Measurements from ENCODE around the gene MAN2A1. TPM values are rescaled to one million over a fixed set of nuclear protein-coding genes. Genes with fewer than 3 reads are reported as not detected.

The MAN2A1 gene
- total RNA-seq, 1 experiment from 2014 or later = 21.8 TPM

DNA sequence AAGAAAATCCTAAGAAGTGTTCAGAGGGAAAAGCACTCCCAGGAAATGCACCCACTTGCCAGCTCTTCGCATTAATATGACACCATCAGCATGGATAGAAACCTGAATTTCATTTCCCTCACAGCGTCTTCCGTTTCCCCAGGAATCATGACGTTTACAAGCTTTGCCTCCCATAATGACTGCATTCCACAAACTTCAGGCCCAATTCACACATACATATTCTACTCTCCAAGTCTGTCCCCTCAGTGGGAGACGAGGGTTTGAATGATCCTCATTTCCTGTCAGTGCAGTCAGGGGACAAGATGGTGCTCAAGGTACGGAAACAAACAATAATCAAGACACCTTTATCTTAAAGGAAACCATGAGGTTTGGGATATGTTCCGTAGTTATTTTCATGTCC lies 44.9 kb upstream of the MAN2A1 start:
- no peak overlapping the region for H3K27ac ChIP-seq (ENCODE audit: low read length)
- DNase-seq (no peak), ATAC-seq (no peak)
- H3K79me2 ChIP-seq (ENCODE audit: low read length) = no peaks in the 10 kb centered on the region
- H2AFZ ChIP-seq (ENCODE audit: low read length) = no peak overlapping the region
- POLR2A ChIA-PET (ENCODE audit: unreplicated experiment) = no interaction called here
- intact Hi-C loops (cut with micrococcal nuclease) = no loop called here
- no peaks in the 10 kb centered on the region for H3F3A ChIP-seq (ENCODE audit: low read length, unreplicated experiment)
- H3K9me3 ChIP-seq (ENCODE audit: low read length) = no peaks in the 10 kb centered on the region
- no peaks in the 10 kb centered on the region for H3K9me2 ChIP-seq (replicated peaks; ENCODE audit: low read length)
- no peak overlapping the region for H3K9ac ChIP-seq (ENCODE audit: low read length)
- no TSS peak for BruUV-seq (replicated peaks)
- CTCF ChIA-PET = no interaction called here
- no peaks in the 10 kb centered on the region for H3K36me3 ChIP-seq (ENCODE audit: low read depth, low read length)
- TF ChIP-seq, protein P1, sequence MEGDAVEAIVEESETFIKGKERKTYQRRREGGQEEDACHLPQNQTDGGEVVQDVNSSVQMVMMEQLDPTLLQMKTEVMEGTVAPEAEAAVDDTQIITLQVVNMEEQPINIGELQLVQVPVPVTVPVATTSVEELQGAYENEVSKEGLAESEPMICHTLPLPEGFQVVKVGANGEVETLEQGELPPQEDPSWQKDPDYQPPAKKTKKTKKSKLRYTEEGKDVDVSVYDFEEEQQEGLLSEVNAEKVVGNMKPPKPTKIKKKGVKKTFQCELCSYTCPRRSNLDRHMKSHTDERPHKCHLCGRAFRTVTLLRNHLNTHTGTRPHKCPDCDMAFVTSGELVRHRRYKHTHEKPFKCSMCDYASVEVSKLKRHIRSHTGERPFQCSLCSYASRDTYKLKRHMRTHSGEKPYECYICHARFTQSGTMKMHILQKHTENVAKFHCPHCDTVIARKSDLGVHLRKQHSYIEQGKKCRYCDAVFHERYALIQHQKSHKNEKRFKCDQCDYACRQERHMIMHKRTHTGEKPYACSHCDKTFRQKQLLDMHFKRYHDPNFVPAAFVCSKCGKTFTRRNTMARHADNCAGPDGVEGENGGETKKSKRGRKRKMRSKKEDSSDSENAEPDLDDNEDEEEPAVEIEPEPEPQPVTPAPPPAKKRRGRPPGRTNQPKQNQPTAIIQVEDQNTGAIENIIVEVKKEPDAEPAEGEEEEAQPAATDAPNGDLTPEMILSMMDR (conservative IDR thresholded peaks at IDR 0.05; ENCODE audit: low read depth, low read length) = no peak
- H3K4me2 ChIP-seq (ENCODE audit: low read length) = no peak overlapping the region
- no peaks in the 10 kb centered on the region for H4K20me1 ChIP-seq (ENCODE audit: low read length)
- no peak overlapping the region for H3K4me3 ChIP-seq (ENCODE audit: low read length)
- H3K27me3 ChIP-seq (ENCODE audit: low read length) = no peaks in the 10 kb centered on the region
- H3K4me1 ChIP-seq (ENCODE audit: insufficient read depth, low read length) = no peaks in the 10 kb centered on the region

DNA sequence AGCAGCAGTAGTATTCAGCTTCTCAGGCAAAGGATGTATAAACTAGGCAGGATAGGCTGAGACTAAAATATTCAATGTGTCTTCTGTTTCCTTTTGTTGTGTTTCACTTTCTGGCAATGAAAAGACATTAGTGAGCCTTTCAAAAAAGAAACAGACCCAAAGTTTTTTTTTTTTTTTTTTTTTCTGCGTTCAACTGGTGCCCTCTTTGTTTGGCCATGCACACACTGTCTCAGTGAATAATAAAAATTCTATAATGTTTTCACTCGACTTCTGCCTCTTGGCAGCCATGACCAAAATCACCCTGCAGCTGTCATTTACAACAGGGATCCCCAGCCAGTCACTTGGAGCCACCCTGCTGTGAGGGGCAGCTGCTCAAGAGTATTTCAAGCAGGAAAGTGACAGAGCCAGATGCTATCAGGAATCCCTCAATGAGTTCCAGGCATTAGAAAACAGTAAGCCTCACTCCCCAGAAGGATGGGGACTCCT lies 44.0 kb upstream of the MAN2A1 start:
- ChIA-PET POLR2A (ENCODE audit: unreplicated experiment) (no interaction called here), CTCF (no interaction called here)

DNA sequence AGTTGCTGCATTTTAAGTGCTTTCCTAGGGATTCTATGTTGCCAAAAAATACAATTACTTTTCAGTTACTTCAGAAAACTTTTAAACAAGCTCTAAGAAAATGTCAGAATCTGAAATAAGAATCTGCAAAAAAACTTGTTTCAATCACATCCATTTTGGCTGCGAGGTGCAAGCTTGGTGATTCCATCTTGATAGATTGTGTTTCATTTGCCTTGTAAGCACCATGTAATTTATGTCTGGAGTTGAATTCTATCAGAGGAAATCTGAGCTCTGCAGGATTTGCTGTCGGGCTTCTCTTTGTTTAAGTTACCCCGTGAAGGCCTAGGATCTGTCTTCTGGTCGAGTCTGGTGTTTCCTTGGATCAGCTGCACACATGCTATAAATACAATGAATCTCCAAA lies 40.4 kb upstream of the MAN2A1 start:
- no peaks in the 10 kb centered on the region for H3K9me2 ChIP-seq (replicated peaks; ENCODE audit: low read length)
- DNase-seq (no peak), ATAC-seq (no peak)
- no peaks in the 10 kb centered on the region for H3K79me2 ChIP-seq (ENCODE audit: low read length)
- BruUV-seq (replicated peaks) = no TSS peak
- intact Hi-C loops (cut with micrococcal nuclease) = no loop called here
- no peak overlapping the region for H3K9ac ChIP-seq (ENCODE audit: low read length)
- CTCF ChIA-PET = no interaction called here
- no peak overlapping the region for H3K27ac ChIP-seq (ENCODE audit: low read length)
- H3K36me3 ChIP-seq (ENCODE audit: low read depth, low read length) = no peaks in the 10 kb centered on the region
- POLR2A ChIA-PET (ENCODE audit: unreplicated experiment) = no interaction called here
- H3K4me2 ChIP-seq (ENCODE audit: low read length) = no peak overlapping the region
- H3K27me3 ChIP-seq (ENCODE audit: low read length) = no peaks in the 10 kb centered on the region
- H2AFZ ChIP-seq (ENCODE audit: low read length) = no peak overlapping the region
- H3F3A ChIP-seq (ENCODE audit: low read length, unreplicated experiment) = no peaks in the 10 kb centered on the region
- H4K20me1 ChIP-seq (ENCODE audit: low read length) = no peaks in the 10 kb centered on the region
- TF ChIP-seq, protein P1 (conservative IDR thresholded peaks at IDR 0.05; ENCODE audit: low read depth, low read length) = no peak
- no peak for TF ChIP-seq EZH2 (IDR thresholded peaks at IDR 0.05; ENCODE audit: low read length, unreplicated experiment)
- TF ChIP-seq EZH2phosphoT487 (IDR thresholded peaks at IDR 0.05; ENCODE audit: borderline replicate concordance, low read length) = no peak
- no peak overlapping the region for H3K4me3 ChIP-seq (ENCODE audit: low read length)
- H3K9me3 ChIP-seq (ENCODE audit: low read length) = no peaks in the 10 kb centered on the region
- peaks cover 11% of the 10 kb centered on the region for H3K4me1 ChIP-seq (ENCODE audit: insufficient read depth, low read length)

More for the DNA sequence above, 44.0 kb upstream of the MAN2A1 start:
- intact Hi-C loops (cut with micrococcal nuclease) = no loop called here
- no peaks in the 10 kb centered on the region for H3K27me3 ChIP-seq (ENCODE audit: low read length)
- H3K9ac ChIP-seq (ENCODE audit: low read length) = no peak overlapping the region
- BruUV-seq (replicated peaks) = no TSS peak
- DNase-seq (no peak), ATAC-seq (no peak)
- H3K36me3 ChIP-seq (ENCODE audit: low read depth, low read length) = no peaks in the 10 kb centered on the region
- H3K9me3 ChIP-seq (ENCODE audit: low read length) = no peaks in the 10 kb centered on the region
- no peaks in the 10 kb centered on the region for H3F3A ChIP-seq (ENCODE audit: low read length, unreplicated experiment)
- no peaks in the 10 kb centered on the region for H3K9me2 ChIP-seq (replicated peaks; ENCODE audit: low read length)
- H2AFZ ChIP-seq (ENCODE audit: low read length) = no peak overlapping the region
- H3K79me2 ChIP-seq (ENCODE audit: low read length) = no peaks in the 10 kb centered on the region
- no peaks in the 10 kb centered on the region for H3K4me1 ChIP-seq (ENCODE audit: insufficient read depth, low read length)
- H4K20me1 ChIP-seq (ENCODE audit: low read length) = no peaks in the 10 kb centered on the region
- no peak overlapping the region for H3K4me2 ChIP-seq (ENCODE audit: low read length)
- TF ChIP-seq, protein P1 (conservative IDR thresholded peaks at IDR 0.05; ENCODE audit: low read depth, low read length) = no peak
- TF ChIP-seq EZH2 (IDR thresholded peaks at IDR 0.05; ENCODE audit: low read length, unreplicated experiment) (no peak), EZH2phosphoT487 (IDR thresholded peaks at IDR 0.05; ENCODE audit: borderline replicate concordance, low read length) (no peak)
- H3K27ac ChIP-seq (ENCODE audit: low read length) = no peak overlapping the region
- no peak overlapping the region for H3K4me3 ChIP-seq (ENCODE audit: low read length)
